HepG2 (cell line): Measurements from ENCODE around the gene ZFAND2B. TPM values are rescaled to one million over a fixed set of nuclear protein-coding genes. Genes with fewer than 3 reads are reported as not detected.

Experiments
- CBX1 ChIP-seq: IDR thresholded peaks from one replicate; pipeline ENCODE4 v1.6.1; 2016; ENCODE audit warnings: antibody characterized with exemption, low read depth
- FOXA3 ChIP-seq: IDR thresholded peaks from 2 replicates; pipeline ENCODE4 v1.6.1; 2016; ENCODE audit warnings: missing genetic modification reagents, missing compliant biosample characterization
- GFI1 ChIP-seq: sonication (generic); formaldehyde crosslinking; IDR thresholded peaks from 2 replicates; pipeline ENCODE4 v1.5.0; 2020; ENCODE audit warnings: missing genetic modification reagents, mild to moderate bottlenecking, borderline replicate concordance
- HNF4A ChIP-seq: sonication (generic); formaldehyde crosslinking; IDR thresholded peaks from 2 replicates; pipeline ENCODE4 v1.4.0; 2020; ENCODE audit warnings: missing genetic modification reagents
- JARID2 ChIP-seq: sonication (generic); formaldehyde crosslinking; IDR thresholded peaks from 2 replicates; pipeline ENCODE4 v1.8.1; 2023; ENCODE audit warnings: missing genetic modification reagents, inconsistent platforms; ENCODE audit not compliant: insufficient replicate concordance
- KLF9 ChIP-seq: IDR thresholded peaks from 2 replicates; pipeline ENCODE4 v1.6.1; 2016; ENCODE audit warnings: low read depth
- MAF1 ChIP-seq: sonication (generic); formaldehyde crosslinking; IDR thresholded peaks from 2 replicates; pipeline ENCODE4 v1.5.0; 2020; ENCODE audit warnings: missing genetic modification reagents, borderline replicate concordance
- MAFG ChIP-seq: sonication (generic); formaldehyde crosslinking; IDR thresholded peaks from 2 replicates; pipeline ENCODE4 v1.5.1; 2020; ENCODE audit warnings: mild to moderate bottlenecking, missing genetic modification reagents
- MIER2 ChIP-seq: IDR thresholded peaks from 2 replicates; pipeline ENCODE4 v1.6.1; 2016; ENCODE audit warnings: missing biosample characterization, missing genetic modification reagents
- RARA ChIP-seq: IDR thresholded peaks from 2 replicates; pipeline ENCODE4 v1.6.1; 2016; ENCODE audit warnings: missing genetic modification reagents, missing compliant biosample characterization
- RBAK ChIP-seq: sonication (generic); formaldehyde crosslinking; IDR thresholded peaks from 2 replicates; pipeline ENCODE4 v1.5.1; 2020; ENCODE audit warnings: mild to moderate bottlenecking, missing genetic modification reagents
- REPIN1 ChIP-seq: sonication (generic); formaldehyde crosslinking; IDR thresholded peaks from 2 replicates; pipeline ENCODE4 v1.8.0; 2022; ENCODE audit warnings: missing genetic modification reagents, low read depth, mild to moderate bottlenecking, borderline replicate concordance
- RFX3 ChIP-seq: IDR thresholded peaks from 2 replicates; pipeline ENCODE4 v1.6.1; 2016; ENCODE audit warnings: missing biosample characterization, missing genetic modification reagents
- ZBTB21 ChIP-seq: sonication (generic); formaldehyde crosslinking; IDR thresholded peaks from 2 replicates; pipeline ENCODE4 v1.4.0; 2020; ENCODE audit warnings: missing genetic modification reagents
- ZBTB25 ChIP-seq: IDR thresholded peaks from 2 replicates; pipeline ENCODE4 v1.6.1; 2018; ENCODE audit warnings: missing genetic modification reagents
- ZBTB3 ChIP-seq: sonication (generic); formaldehyde crosslinking; IDR thresholded peaks from 2 replicates; pipeline ENCODE4 v1.4.0; 2020; ENCODE audit warnings: low read depth, mild to moderate bottlenecking, moderate library complexity, missing genetic modification reagents, borderline replicate concordance
- ZNF230 ChIP-seq: sonication (generic); formaldehyde crosslinking; IDR thresholded peaks from 2 replicates; pipeline ENCODE4 v1.4.0; 2020; ENCODE audit warnings: mild to moderate bottlenecking, missing genetic modification reagents
- ZNF567 ChIP-seq: sonication (generic); formaldehyde crosslinking; IDR thresholded peaks from 2 replicates; pipeline ENCODE4 v1.8.1; 2023; ENCODE audit warnings: mild to moderate bottlenecking, missing genetic modification reagents, borderline replicate concordance
- ZNF713 ChIP-seq: sonication (generic); formaldehyde crosslinking; IDR thresholded peaks from 2 replicates; pipeline ENCODE4 v1.4.0; 2020; ENCODE audit warnings: mild to moderate bottlenecking, missing genetic modification reagents
- polyA plus RNA-seq, 8 experiments: library from polyadenylated mRNA; depleted of rRNA in 3 of 8; stranded (reverse) in 7 of 8; unstranded in 1 of 8; fragments of >200 nt; fragmentation: Illumina TruSeq in 4 of 8; extraction: Trizol in 4 of 8; gene quantifications; 2 replicates each; pipeline versions ENCODE4 v1.2.1 to v1.2.3, GENCODE V29; 2011 to 2016; ENCODE audit warnings: low read depth in 4 of 8, missing spikeins in 1 of 8, mixed read lengths in 1 of 8; ENCODE audit not compliant: insufficient read depth in 1 of 8
- total RNA-seq, 5 experiments: library from RNA; depleted of rRNA; stranded (reverse); fragments of >200 nt; fragmentation: Illumina TruSeq; extraction: Trizol; gene quantifications; 2 replicates each; pipeline ENCODE4 v1.2.3, GENCODE V29; 2016; ENCODE audit warnings: low read depth in 1 of 5
- TF ChIP-seq, protein P1 (sequence below): sonication (generic); formaldehyde crosslinking; IDR thresholded peaks from 2 replicates; pipeline ENCODE4 v1.5.1; 2020; ENCODE audit warnings: missing genetic modification reagents, mild to moderate bottlenecking, borderline replicate concordance
- TF ChIP-seq, protein P2 (sequence below): sonication (generic); formaldehyde crosslinking; IDR thresholded peaks from 2 replicates; pipeline ENCODE4 v1.4.0; 2020; ENCODE audit warnings: missing genetic modification reagents
- TF ChIP-seq, protein P3 (sequence below): sonication (generic); formaldehyde crosslinking; IDR thresholded peaks from 2 replicates; pipeline ENCODE4 v1.5.1; 2020; ENCODE audit warnings: missing genetic modification reagents, mild to moderate bottlenecking, borderline replicate concordance

The ZFAND2B gene
- total and polyA plus RNA-seq, 2 of the 13 experiments (the other 11 are each of a cell fraction or from before 2014, with no cell fraction given): 53.3 to 115 TPM

GRCh38 chr2:219160186-219161017 lies 46.2 kb upstream of the ZFAND2B start, which contains the start of gene NHEJ1 (continued):
- peak; percentile 38; the same call in 1 of the 2 replicates for TF ChIP-seq KLF9 (CRISPR knock-in tag)
- peak; percentile 80 for TF ChIP-seq MIER2
- peak; percentile 30 for TF ChIP-seq CBX1
- TF ChIP-seq ZNF567: peak; percentile 93; the same call in 1 of the 2 replicates
- TF ChIP-seq ZNF230 (CRISPR knock-in tag): peak; percentile 83; the same call in 1 of the 2 replicates
- TF ChIP-seq RBAK (CRISPR knock-in tag): 0 out of 2 replicates have a peak, but pooled peaks have one; percentile 50
- no peak; the same call in 1 of the 2 replicates for TF ChIP-seq RFX3 (CRISPR knock-in tag)
- TF ChIP-seq HNF4A (CRISPR knock-in tag): peak; percentile 48; the same call in 1 of the 2 replicates
- TF ChIP-seq MAF1: peak; percentile 48; the same call in 1 of the 2 replicates
- TF ChIP-seq, protein P1, sequence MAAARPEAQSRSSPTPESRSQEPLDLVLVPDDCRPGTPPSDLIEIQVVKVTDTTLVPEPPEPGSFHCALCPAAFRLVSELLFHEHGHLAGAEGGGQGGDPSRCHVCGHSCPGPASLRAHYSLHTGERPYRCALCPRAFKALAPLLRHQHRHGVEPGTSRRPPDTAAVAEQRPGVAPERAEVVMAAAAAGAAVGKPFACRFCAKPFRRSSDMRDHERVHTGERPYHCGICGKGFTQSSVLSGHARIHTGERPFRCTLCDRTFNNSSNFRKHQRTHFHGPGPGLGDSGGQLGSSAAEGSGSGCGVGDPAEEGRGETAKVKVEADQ: peak; percentile 87; the same call in 1 of the 2 replicates
- TF ChIP-seq GFI1 (CRISPR knock-in tag): peak; percentile 42
- TF ChIP-seq, protein P2, sequence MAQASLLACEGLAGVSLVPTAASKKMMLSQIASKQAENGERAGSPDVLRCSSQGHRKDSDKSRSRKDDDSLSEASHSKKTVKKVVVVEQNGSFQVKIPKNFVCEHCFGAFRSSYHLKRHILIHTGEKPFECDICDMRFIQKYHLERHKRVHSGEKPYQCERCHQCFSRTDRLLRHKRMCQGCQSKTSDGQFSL (CRISPR knock-in tag): peak; percentile 95
- peak; percentile 36; the same call in 1 of the 2 replicates for TF ChIP-seq ZBTB21 (CRISPR knock-in tag)
- TF ChIP-seq MAFG (CRISPR knock-in tag): 0 out of 2 replicates have a peak, but pooled peaks have one; percentile 7
- TF ChIP-seq ZNF713 (CRISPR knock-in tag): peak; percentile 98; the same call in 1 of the 2 replicates
- no peak; the same call in 1 of the 2 replicates for TF ChIP-seq ZBTB3 (CRISPR knock-in tag)
- peak; percentile 62 for TF ChIP-seq FOXA3 (CRISPR knock-in tag)
- TF ChIP-seq JARID2: peak; percentile 87
- TF ChIP-seq ZBTB25: peak; percentile 73
- peak; percentile 4; the same call in 1 of the 2 replicates for TF ChIP-seq RARA
- TF ChIP-seq, protein P3, sequence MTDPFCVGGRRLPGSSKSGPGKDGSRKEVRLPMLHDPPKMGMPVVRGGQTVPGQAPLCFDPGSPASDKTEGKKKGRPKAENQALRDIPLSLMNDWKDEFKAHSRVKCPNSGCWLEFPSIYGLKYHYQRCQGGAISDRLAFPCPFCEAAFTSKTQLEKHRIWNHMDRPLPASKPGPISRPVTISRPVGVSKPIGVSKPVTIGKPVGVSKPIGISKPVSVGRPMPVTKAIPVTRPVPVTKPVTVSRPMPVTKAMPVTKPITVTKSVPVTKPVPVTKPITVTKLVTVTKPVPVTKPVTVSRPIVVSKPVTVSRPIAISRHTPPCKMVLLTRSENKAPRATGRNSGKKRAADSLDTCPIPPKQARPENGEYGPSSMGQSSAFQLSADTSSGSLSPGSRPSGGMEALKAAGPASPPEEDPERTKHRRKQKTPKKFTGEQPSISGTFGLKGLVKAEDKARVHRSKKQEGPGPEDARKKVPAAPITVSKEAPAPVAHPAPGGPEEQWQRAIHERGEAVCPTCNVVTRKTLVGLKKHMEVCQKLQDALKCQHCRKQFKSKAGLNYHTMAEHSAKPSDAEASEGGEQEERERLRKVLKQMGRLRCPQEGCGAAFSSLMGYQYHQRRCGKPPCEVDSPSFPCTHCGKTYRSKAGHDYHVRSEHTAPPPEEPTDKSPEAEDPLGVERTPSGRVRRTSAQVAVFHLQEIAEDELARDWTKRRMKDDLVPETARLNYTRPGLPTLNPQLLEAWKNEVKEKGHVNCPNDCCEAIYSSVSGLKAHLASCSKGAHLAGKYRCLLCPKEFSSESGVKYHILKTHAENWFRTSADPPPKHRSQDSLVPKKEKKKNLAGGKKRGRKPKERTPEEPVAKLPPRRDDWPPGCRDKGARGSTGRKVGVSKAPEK: no peak
- TF ChIP-seq REPIN1 (CRISPR knock-in tag): peak; percentile 88
